Gastrocnemius medialis (tissue), 4 donors: Measurements from ENCODE around the gene PFKP. TPM values are rescaled to one million over a fixed set of nuclear protein-coding genes. Genes with fewer than 3 reads are reported as not detected.

ENCODE experiments used
- ATAC-seq, 2 donors: fragments of 150-250 bp; one replicate each; pipeline ENCODE4 v1.9.1; 2016
- DNase-seq, 2 donors: peaks; one replicate each; pipeline ENCODE4 v3.0.0-alpha.2; 2019
- H3K27ac ChIP-seq, 4 donors: fragments of 200-600 bp; sonication (generic); 1 replicate in 1 of 4; 2 replicates in 3 of 4; pipeline ENCODE4 v1.5.1; 2016 to 2018; ENCODE audit warnings: mild to moderate bottlenecking in 2 of 4, moderate library complexity in 1 of 4
- H3K27me3 ChIP-seq, 3 donors: fragments of 200-600 bp; sonication (generic) in 2 of 3; 1 replicate in 1 of 3; 2 replicates in 2 of 3; pipeline versions ENCODE4 v1.5.1 to v1.6.0; 2016 to 2019; ENCODE audit warnings: mild to moderate bottlenecking in 1 of 3, moderate library complexity in 1 of 3
- H3K36me3 ChIP-seq, 2 donors: fragments of 200-600 bp; sonication (generic) in 1 of 2; one replicate each; pipeline ENCODE4 v1.5.1; 2017 to 2018
- H3K4me1 ChIP-seq, 2 donors: fragments of 200-600 bp; sonication (generic) in 1 of 2; one replicate each; pipeline ENCODE4 v1.5.1; 2016 to 2017; ENCODE audit warnings: mild to moderate bottlenecking in 2 of 2
- H3K4me3 ChIP-seq, 4 donors: fragments of 200-600 bp; sonication (generic) in 3 of 4; 1 replicate in 1 of 4; 2 replicates in 3 of 4; pipeline ENCODE4 v1.5.1; 2016 to 2019; ENCODE audit warnings: mild to moderate bottlenecking in 2 of 4
- H3K9me3 ChIP-seq, 3 donors: fragments of 200-600 bp; sonication (generic) in 2 of 3; 1 replicate in 1 of 3; 2 replicates in 2 of 3; pipeline ENCODE4 v1.5.1; 2016 to 2019
- CTCF ChIP-seq, 5 experiments: fragments of 450-650 bp in 3 of 5; fragments of 200-600 bp in 2 of 5; sonication (generic) in 2 of 5; IDR thresholded peaks in 4 of 5; conservative IDR thresholded peaks in 1 of 5; 1 replicate in 4 of 5; 2 replicates in 1 of 5; pipeline ENCODE4 v1.5.1; 2016 to 2019; ENCODE audit warnings: antibody characterized with exemption in 5 of 5, mild to moderate bottlenecking in 3 of 5, moderate library complexity in 3 of 5
- POLR2A ChIP-seq, 2 donors: fragments of 450-650 bp; IDR thresholded peaks; one replicate each; pipeline ENCODE4 v1.6.1; 2017; ENCODE audit warnings: antibody characterized with exemption in 2 of 2, mild to moderate bottlenecking in 2 of 2, moderate library complexity in 2 of 2
- in situ Hi-C, 4 donors: fragments of 200-750 bp; cut with MboI; loops; one replicate each; pipeline versions ENCODE4 v1.15.0 to v1.8.0; 2017; ENCODE audit warnings: low sequenced_read_pairs in 4 of 4
- intact Hi-C: fragments of 100-400 bp; cut with DNase I; formaldehyde crosslinking; loops from one replicate; pipeline ENCODE4 v1.15.1; 2023; ENCODE audit warnings: low total_unique reads
- total RNA-seq, 4 donors: library from RNA; depleted of rRNA; stranded (reverse); fragments of >200 nt; gene quantifications; one replicate each; pipeline versions ENCODE4 v1.1.0 to v1.2.3, GENCODE V29; 2016

The PFKP gene
- total RNA-seq, 4 donors from 2014 or later = 21.3 to 171 (median 38.9) TPM

- intact Hi-C loops = no loop called here
- TF ChIP-seq POLR2A (IDR thresholded peaks at IDR 0.05) (no peak), CTCF (IDR thresholded peaks at IDR 0.05 in 4 of 5, conservative IDR thresholded peaks at IDR 0.05 in 1 of 5) (no peak)
- in situ Hi-C loops = no loop called here
- Histone ChIP-seq H3K4me3 (no peak overlapping the region), H3K4me1 (no peaks in the 10 kb centered on the region), H3K9me3 (no peaks in the 10 kb centered on the region), H3K36me3 (peaks cover 0 to 97% of the 10 kb centered on the region in 2 donors), H3K27me3 (no peaks in the 10 kb centered on the region), H3K27ac (no peak overlapping the region)
- DNase-seq (no peak), ATAC-seq (no peak)
Measured at GRCh38 chr10:3163879-3164278, 96.5 kb downstream of the PFKP start.

GRCh38 chr10:3165196-3165595 is 97.8 kb downstream of the PFKP start:
- Histone ChIP-seq H3K36me3 (peaks cover 0 to 97% of the 10 kb centered on the region in 2 donors), H3K4me3 (no peak overlapping the region), H3K27me3 (no peaks in the 10 kb centered on the region), H3K9me3 (no peaks in the 10 kb centered on the region), H3K27ac (no peak overlapping the region), H3K4me1 (no peaks in the 10 kb centered on the region)
- ATAC-seq = no peak
- TF ChIP-seq POLR2A (IDR thresholded peaks at IDR 0.05) (no peak), CTCF (IDR thresholded peaks at IDR 0.05 in 4 of 5, conservative IDR thresholded peaks at IDR 0.05 in 1 of 5) (no peak)
- intact Hi-C loops = no loop called here
- DNase-seq = no peak
- in situ Hi-C loops = no loop called here

GRCh38 chr10:3166496-3167290 is 99.3 kb downstream of the PFKP start:
- TF ChIP-seq POLR2A (IDR thresholded peaks at IDR 0.05) (no peak), CTCF (IDR thresholded peaks at IDR 0.05 in 4 of 5, conservative IDR thresholded peaks at IDR 0.05 in 1 of 5) (no peak)
- intact Hi-C loops (no loop called here), in situ Hi-C loops (no loop called here)
- Histone ChIP-seq H3K4me3 (no peak overlapping the region), H3K4me1 (peaks cover 5 to 6% of the 10 kb centered on the region in 2 donors), H3K27me3 (no peaks in the 10 kb centered on the region), H3K9me3 (no peaks in the 10 kb centered on the region), H3K36me3 (peaks cover 0 to 85% of the 10 kb centered on the region in 2 donors), H3K27ac (no peak overlapping the region)
- no peak for DNase-seq
- no peak for ATAC-seq

- peaks cover 6 to 8% of the 10 kb centered on the region in 2 donors for H3K4me1 ChIP-seq
- no peak for TF ChIP-seq POLR2A (IDR thresholded peaks at IDR 0.05)
- no peak for TF ChIP-seq CTCF (IDR thresholded peaks at IDR 0.05 in 4 of 5, conservative IDR thresholded peaks at IDR 0.05 in 1 of 5)
- in situ Hi-C loops (no loop called here), intact Hi-C loops (no loop called here)
- H3K4me3 ChIP-seq = no peak overlapping the region
- DNase-seq (no peak), ATAC-seq (no peak)
- H3K36me3 ChIP-seq = peaks cover 0 to 74% of the 10 kb centered on the region in 2 donors
- no peaks in the 10 kb centered on the region for H3K9me3 ChIP-seq
- no peaks in the 10 kb centered on the region for H3K27me3 ChIP-seq
- no peak overlapping the region for H3K27ac ChIP-seq
Measured at GRCh38 chr10:3167611-3168330, 100.4 kb downstream of the PFKP start.
